ENCODE data around the gene INO80B.

Gene INO80B

DNA sequence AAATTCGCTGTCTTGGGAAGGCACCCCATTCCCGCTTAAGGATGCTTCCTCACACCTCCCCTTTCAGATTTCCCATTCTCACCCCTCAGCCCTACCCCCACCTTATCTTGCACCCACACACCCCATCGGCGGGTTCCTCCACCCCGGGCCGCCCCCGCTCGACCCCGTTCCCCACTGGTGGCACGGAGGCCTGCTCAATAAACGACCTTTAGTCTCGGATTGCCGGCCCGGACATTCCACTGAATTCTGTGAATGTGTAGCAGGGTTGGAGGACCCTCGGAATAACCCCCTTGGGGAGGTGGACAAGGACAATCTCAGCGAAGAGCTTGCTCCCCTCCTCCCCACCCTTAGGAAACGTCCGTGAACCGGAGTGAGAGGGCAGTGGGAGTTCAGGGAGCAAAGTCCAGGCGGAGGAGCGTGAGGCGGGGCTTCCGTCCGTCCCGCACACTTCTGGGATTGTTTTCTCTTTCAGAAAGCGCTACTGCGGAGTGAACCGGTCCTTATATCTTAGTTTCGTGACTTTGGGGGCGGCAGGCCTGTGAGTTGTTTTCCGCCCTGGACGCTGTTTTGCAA is 47.3 kb downstream of the INO80B start:
- DNase-seq (ENCODE audit: low spot score): peak; percentile 91

DNA sequence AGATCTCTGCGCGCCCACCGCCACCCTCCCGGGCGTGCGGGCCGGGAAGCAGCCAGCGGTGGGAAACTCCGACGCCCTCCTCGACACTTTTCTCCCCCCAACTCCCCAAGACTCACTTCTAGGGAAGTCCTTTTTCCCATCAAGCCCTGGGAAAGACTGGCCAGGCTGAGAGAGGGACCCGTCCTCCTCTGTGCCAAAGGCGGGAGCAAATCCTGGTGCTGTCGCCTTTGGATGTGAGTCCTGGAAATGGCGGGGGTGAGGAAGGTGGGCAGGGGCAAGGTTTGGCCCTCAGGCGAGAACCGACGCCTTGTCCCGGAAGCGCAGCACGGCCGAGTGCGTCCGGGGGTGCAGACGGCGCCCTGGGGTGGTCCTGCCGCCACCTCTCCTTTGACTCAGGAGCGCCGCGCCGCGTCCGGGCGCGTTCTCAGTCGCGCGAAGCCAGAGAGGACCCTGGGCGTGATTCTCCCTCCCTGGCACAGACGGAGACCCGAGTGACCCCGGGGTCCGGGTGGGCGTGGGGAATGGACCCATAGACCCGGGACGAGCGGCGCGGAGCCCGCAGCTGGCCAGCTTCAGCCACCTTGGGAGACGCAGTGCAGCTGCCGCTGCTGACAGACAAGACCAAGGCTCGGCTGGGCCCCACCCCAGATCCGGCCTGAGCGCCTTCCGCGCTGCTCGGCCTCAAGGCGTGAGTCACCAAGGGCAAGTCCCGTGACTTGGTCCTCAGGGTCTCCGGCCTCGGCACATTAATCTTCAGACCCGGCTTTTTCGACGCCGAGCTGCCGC is 48.0 kb downstream of the INO80B start:
- DNase-seq (ENCODE audit: low spot score): peak; percentile 59

- no peak for DNase-seq (ENCODE audit: low spot score)
Observed at GRCh38 chr2:74503506-74504475, 48.9 kb downstream of the INO80B start.

- no peak for DNase-seq (ENCODE audit: low spot score)
Observed at GRCh38 chr2:74504591-74504990, 49.7 kb downstream of the INO80B start.

GRCh38 chr2:74505448-74506246 is 50.8 kb downstream of the INO80B start:
- DNase-seq (ENCODE audit: low spot score): no peak

DNA sequence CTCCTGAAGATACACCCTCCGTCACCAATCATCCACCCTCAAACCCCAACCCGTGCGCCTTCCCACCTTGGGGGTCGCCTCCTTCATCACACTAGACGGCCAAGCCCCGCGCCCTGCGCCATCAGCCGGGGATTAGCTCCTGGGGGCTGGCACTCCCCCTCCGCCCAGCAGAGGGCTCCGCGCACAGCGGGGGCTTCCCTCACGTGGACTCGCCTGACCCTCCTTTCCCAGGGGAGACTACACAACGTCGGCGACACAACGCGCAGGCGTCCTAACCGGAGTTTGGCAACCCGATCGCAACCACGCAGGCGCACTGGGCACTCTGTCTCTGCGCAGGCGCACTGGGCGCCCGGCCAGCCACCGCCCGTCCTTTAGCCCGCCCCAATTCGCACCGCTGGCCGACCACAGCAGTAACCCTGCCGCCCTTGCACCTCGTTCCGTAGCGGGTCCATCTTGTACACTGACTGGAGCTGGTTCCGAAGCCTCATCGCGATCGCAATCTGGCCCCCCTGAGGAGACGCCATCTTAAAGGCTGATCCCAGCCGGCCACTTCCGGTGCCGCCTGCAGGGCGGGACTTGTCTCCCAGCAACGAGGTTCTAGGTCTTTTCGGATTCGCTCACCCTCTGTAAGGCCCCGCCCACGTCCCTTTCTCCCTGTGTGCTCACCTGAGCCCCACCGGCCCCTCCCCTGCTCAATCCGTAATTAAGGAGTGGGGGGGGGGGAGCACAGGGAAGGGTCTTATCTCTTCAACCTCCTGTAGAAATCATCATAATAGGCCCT is 52.4 kb downstream of the INO80B start, which contains the start of gene PCGF1:
PCGF1 (minus strand) TSS at position 551 of the 781 bp plus-strand sequence; CDS start at position 524, 27 bp downstream.
- peak; percentile 93 for DNase-seq (ENCODE audit: low spot score)
